Activated CD8-positive, alpha-beta T cell treated with anti-CD3 and anti-CD28 coated beads for 36 hours (primary cell): ENCODE results near the gene EIF4G3. TPM values are rescaled to one million over a fixed set of nuclear protein-coding genes. Genes with fewer than 3 reads are reported as not detected.
A peak's percentile ranks its signal among the peaks of the same experiment; 100 is the strongest.
"Not testable (repeated sequence)": the region's sequence is repeated elsewhere in the genome, so short reads cannot be mapped to it uniquely, and the experiment has no call there.

ENCODE experiments used
- ATAC-seq: fragments of 200-7000 bp; cut with Tn5 transposase; one replicate; pipeline ENCODE4 v1.10.0; 2021; ENCODE audit warnings: mild to moderate bottlenecking, moderate library complexity
- CTCF ChIA-PET: fragments of 350-600 bp; sonication (Branson Sonifier 250); formaldehyde crosslinking; loops from one replicate; lab custom pipeline; 2021; ENCODE audit warnings: antibody characterized with exemption; lab: Charles Lee
- POLR2A ChIA-PET: fragments of 350-600 bp; sonication (Branson Sonifier 250); formaldehyde crosslinking; loops from one replicate; lab custom pipeline; 2021; ENCODE audit warnings: antibody characterized with exemption; lab: Charles Lee
- DNase-seq: peaks from one replicate; pipeline ENCODE4 v3.0.0-alpha.2; 2020
- H3K27ac Mint-ChIP-seq: one replicate; pipeline ENCODE4 v1.8.0; 2021; ENCODE audit warnings: mild to moderate bottlenecking, mixed read lengths
- H3K27me3 Mint-ChIP-seq: one replicate; pipeline ENCODE4 v1.8.0; 2021; ENCODE audit warnings: mixed read lengths
- H3K36me3 Mint-ChIP-seq: one replicate; pipeline ENCODE4 v1.8.0; 2021; ENCODE audit warnings: low read depth, mixed read lengths
- H3K4me1 Mint-ChIP-seq: one replicate; pipeline ENCODE4 v1.8.0; 2021; ENCODE audit warnings: low read depth, mixed read lengths
- H3K4me3 Mint-ChIP-seq: one replicate; pipeline ENCODE4 v1.8.0; 2021; ENCODE audit warnings: mild to moderate bottlenecking, moderate library complexity, mixed read lengths
- H3K9me3 Mint-ChIP-seq: one replicate; pipeline ENCODE4 v1.8.0; 2021; ENCODE audit warnings: mixed read lengths
- intact Hi-C: fragments of 100-400 bp; cut with micrococcal nuclease; formaldehyde crosslinking; loops from one replicate; pipeline ENCODE4 v1.10.0; 2022
- total RNA-seq, 2 experiments: library from RNA; stranded (reverse); gene quantifications; one replicate each; pipeline ENCODE4 v1.2.3, GENCODE V29; 2021
- TF ChIP-seq, protein P1 (sequence below): fragments of 200-600 bp; IDR thresholded peaks from one replicate; pipeline ENCODE4 v1.8.0; 2022; ENCODE audit warnings: antibody characterized with exemption, mild to moderate bottlenecking

The EIF4G3 gene
- total RNA-seq, 2 experiments from 2014 or later = 48.2 to 48.4 TPM

DNA sequence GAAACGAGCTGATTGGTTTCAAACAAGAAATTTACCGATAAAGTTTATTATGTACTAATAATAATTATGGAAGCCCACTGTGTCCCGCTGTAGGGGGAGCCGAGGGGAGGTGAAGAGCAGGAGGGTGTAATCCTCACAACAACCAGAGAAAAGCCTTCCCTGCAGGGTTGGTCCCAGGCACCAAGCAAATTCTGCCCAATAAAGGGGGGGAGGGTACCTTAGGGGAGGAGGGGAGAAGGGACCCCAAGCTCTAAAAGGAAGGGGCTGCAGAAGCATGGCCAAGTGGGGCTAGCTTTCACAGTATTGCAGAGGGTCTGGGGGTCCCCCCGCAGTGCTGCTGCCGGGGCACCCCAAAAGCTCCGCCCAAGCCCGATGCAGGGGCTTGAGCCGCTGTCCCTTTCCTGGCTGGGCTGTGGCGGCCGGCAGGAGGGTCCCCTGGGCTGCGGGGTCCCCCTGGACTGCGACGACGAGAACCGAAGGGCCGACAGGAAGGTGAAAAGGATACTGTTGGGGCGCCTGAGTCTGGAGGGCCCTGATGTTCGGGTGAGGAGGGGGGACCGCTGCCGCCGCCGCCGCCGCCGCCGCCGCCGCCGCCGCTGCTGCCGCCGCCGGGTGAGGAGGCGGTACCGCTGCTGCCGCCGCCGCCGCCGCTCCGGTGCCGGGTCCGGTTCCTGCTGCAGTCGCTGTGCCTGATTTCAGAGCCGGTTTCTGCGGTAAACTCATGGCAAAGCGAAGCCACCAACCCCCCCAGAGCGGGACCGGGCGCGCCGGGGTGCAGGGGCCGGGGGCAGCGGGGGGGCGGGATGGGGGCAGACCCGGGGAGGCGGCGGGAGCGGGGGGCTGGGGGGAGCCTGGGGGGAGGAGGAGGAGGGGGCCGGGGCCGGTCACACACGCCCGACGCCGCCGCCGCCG lies 771 bp downstream of the EIF4G3 start:
- H3K4me3 Mint-ChIP-seq = peak overlapping the region; percentile 77
- ATAC-seq (no peak), DNase-seq (peak; percentile 32)
- ChIA-PET CTCF (interaction anchor here (1.3 kb wide), 1 partner anchor 192 kb away, joined by 3 read pairs; no protein-coding TSS in a partner anchor), POLR2A (no interaction called here)
- H3K36me3 Mint-ChIP-seq = peaks cover 27% of the 10 kb centered on the region
- TF ChIP-seq, protein P1, sequence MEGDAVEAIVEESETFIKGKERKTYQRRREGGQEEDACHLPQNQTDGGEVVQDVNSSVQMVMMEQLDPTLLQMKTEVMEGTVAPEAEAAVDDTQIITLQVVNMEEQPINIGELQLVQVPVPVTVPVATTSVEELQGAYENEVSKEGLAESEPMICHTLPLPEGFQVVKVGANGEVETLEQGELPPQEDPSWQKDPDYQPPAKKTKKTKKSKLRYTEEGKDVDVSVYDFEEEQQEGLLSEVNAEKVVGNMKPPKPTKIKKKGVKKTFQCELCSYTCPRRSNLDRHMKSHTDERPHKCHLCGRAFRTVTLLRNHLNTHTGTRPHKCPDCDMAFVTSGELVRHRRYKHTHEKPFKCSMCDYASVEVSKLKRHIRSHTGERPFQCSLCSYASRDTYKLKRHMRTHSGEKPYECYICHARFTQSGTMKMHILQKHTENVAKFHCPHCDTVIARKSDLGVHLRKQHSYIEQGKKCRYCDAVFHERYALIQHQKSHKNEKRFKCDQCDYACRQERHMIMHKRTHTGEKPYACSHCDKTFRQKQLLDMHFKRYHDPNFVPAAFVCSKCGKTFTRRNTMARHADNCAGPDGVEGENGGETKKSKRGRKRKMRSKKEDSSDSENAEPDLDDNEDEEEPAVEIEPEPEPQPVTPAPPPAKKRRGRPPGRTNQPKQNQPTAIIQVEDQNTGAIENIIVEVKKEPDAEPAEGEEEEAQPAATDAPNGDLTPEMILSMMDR = no peak
- H3K27ac Mint-ChIP-seq = peak overlapping the region; percentile 92
- peaks cover 32% of the 10 kb centered on the region for H3K4me1 Mint-ChIP-seq
- intact Hi-C loops = no loop called here
- H3K9me3 Mint-ChIP-seq = no peaks in the 10 kb centered on the region
- no peaks in the 10 kb centered on the region for H3K27me3 Mint-ChIP-seq

DNA sequence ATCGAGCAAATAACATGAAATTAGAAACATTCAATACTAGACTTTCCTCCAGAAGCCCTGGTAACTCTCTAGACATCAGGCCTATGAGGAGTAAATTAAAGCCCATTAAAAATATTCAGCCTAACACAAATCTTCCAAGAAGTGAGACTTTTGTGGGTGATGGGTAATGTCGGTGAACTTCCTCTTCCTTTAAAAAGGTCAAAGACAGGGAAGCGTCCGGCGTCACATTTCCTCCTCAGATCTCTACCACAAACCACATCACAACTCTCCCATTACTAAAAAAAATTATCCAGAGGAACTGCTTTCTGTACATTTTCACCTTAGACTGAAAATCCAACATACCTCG lies 1.4 kb downstream of the EIF4G3 start:
- peak; percentile 63 for DNase-seq
- H3K27ac Mint-ChIP-seq = peak overlapping the region; percentile 92

DNA sequence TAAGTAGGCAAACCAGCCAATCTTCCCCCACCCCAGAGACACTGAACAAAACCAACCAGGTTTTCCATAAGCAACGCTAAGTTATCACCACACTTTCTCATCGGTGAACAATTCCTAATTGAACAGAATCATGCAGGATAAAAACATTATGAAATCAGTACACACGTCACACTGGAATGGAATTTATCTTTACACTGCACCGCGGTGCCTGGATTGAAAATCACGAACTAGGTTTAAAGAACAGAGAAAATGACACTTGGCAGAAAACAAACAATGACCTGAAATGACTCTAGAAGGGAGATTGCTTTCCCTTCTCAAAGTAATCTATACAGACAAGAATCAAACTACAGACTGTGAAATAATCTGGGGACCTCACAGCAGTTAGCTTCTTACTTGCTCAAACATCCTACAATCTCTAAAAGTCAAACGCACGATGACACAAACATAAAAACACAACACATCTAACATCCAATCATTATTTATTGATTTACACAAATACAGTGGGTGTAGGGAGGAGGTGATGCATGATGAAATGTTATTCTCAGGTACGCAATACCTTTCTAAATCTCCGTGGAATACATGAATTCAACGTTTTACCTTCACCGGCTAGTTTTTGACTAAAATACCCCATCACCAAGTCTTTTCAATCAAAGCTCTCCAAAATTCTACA lies 1.9 kb downstream of the EIF4G3 start:
- H3K4me1 Mint-ChIP-seq = peaks cover 32% of the 10 kb centered on the region
- peak overlapping the region; percentile 92 for H3K27ac Mint-ChIP-seq
- ATAC-seq (no peak), DNase-seq (no peak)
- ChIA-PET CTCF (interaction anchor here (1.0 to 1.3 kb wide), 2 partner anchors 193 to 478 kb away, joined by 3 read pairs; no protein-coding TSS in a partner anchor), POLR2A (interaction anchor here (0.9 to 1.1 kb wide), 2 partner anchors 22 to 388 kb away, joined by 3 to 4 read pairs; no protein-coding TSS in a partner anchor)
- no peaks in the 10 kb centered on the region for H3K9me3 Mint-ChIP-seq
- peaks cover 32% of the 10 kb centered on the region for H3K36me3 Mint-ChIP-seq
- H3K4me3 Mint-ChIP-seq = peak overlapping the region; percentile 77
- intact Hi-C loops = no loop called here
- no peaks in the 10 kb centered on the region for H3K27me3 Mint-ChIP-seq
- TF ChIP-seq, protein P1 = no peak

More for the DNA sequence above, 1.4 kb downstream of the EIF4G3 start:
- H3K4me1 Mint-ChIP-seq = peaks cover 32% of the 10 kb centered on the region
- H3K36me3 Mint-ChIP-seq = peaks cover 30% of the 10 kb centered on the region
- H3K27me3 Mint-ChIP-seq = no peaks in the 10 kb centered on the region
- ATAC-seq = no peak
- TF ChIP-seq, protein P1 = no peak
- ChIA-PET POLR2A (no interaction called here), CTCF (interaction anchor here (1.0 to 1.3 kb wide), 2 partner anchors 193 to 478 kb away, joined by 3 read pairs; no protein-coding TSS in a partner anchor)
- H3K4me3 Mint-ChIP-seq = peak overlapping the region; percentile 77
- H3K9me3 Mint-ChIP-seq = no peaks in the 10 kb centered on the region
- intact Hi-C loops = no loop called here

DNA sequence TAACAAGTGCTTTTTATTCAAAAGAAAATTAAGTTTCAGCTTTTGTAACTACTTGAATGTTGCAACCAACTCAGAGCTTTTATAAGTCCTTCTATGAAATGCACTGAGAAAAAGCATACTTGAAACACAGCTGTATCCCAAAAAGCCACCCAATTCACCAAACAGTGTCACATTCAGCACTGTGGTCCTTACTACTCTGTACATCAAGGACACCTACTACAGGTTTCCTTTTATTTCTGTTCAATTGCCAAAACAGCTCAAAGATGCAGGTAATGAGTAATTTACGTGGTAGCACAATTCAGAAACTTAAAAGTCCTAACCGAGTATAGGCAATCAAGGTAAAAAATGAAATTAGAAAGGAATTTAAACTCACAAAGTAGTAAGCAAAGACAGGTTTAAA lies 2.5 kb downstream of the EIF4G3 start:
- no peaks in the 10 kb centered on the region for H3K9me3 Mint-ChIP-seq
- H3K27ac Mint-ChIP-seq = peak overlapping the region; percentile 92
- TF ChIP-seq, protein P1 = no peak
- intact Hi-C loops = no loop called here
- ChIA-PET CTCF (interaction anchor here (0.6 to 1.0 kb wide), 2 partner anchors 477 to 933 kb away, joined by 3 read pairs; no protein-coding TSS in a partner anchor), POLR2A (interaction anchor here (0.7 to 1.1 kb wide), 4 partner anchors 21 to 388 kb away, joined by 3 to 4 read pairs (median 3); no protein-coding TSS in a partner anchor)
- DNase-seq (no peak), ATAC-seq (no peak)
- peak overlapping the region; percentile 77 for H3K4me3 Mint-ChIP-seq
- peaks cover 32% of the 10 kb centered on the region for H3K4me1 Mint-ChIP-seq
- peaks cover 32% of the 10 kb centered on the region for H3K36me3 Mint-ChIP-seq
- no peaks in the 10 kb centered on the region for H3K27me3 Mint-ChIP-seq

DNA sequence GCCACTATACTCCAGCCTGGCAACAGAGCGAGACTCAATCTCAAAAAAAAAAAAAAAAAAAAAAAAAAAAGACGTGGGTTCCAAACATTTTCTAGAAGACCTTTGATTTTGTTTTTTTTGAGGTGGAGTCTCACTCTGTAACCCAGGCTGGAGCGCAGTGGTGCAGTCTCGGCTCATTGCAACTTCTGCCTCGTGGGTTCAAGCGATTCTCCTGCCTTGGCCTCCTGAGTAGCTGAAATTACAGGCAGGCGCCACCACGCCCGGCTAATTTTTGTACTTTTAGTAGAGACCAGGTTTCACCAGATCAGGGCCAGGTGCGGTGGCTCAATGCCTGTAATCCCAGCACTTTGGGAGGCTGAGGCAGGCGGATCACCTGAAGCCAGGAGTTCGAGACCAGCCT lies 3.6 kb downstream of the EIF4G3 start:
- not testable (repeated sequence) for H3K27ac Mint-ChIP-seq

DNA sequence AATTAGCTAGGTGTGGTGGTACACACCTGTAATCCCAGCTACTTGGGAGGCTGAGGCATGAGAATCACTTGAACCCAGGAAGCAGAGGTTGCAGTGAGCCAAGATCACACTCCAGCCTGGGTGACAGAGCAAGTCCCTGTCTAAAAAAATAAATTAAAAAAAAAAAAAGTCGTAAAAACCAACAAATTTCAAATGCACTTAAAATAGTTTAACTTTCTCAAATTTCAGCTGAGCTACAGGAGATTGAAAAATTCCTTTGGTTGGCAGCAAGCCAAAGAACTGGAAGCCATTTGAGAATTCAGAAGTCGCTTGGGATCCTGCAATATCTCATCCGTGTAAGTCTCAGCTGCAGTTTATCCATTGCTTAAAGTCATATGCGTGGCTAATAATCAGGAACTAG lies 5.9 kb downstream of the EIF4G3 start:
- Mint-ChIP-seq H3K36me3 (peaks cover 43% of the 10 kb centered on the region), H3K4me1 (peaks cover 28% of the 10 kb centered on the region)
- H3K4me3 Mint-ChIP-seq, H3K27ac Mint-ChIP-seq, H3K27me3 Mint-ChIP-seq, DNase-seq, ATAC-seq, intact Hi-C loops, H3K9me3 Mint-ChIP-seq: not testable (repeated sequence)
- POLR2A ChIA-PET = interaction anchor here (0.7 to 1.5 kb wide), 2 partner anchors 9 to 16 kb away, joined by 3 to 7 read pairs; no protein-coding TSS in a partner anchor
- CTCF ChIA-PET = interaction anchor here (0.6 to 1.6 kb wide), 2 partner anchors 11 to 40 kb away, joined by 3 read pairs; no protein-coding TSS in a partner anchor

More for the DNA sequence above, 3.6 kb downstream of the EIF4G3 start:
- DNase-seq, H3K27me3 Mint-ChIP-seq, ATAC-seq, H3K4me3 Mint-ChIP-seq, CTCF ChIA-PET, intact Hi-C loops, H3K9me3 Mint-ChIP-seq: not testable (repeated sequence)
- H3K36me3 Mint-ChIP-seq = peaks cover 35% of the 10 kb centered on the region
- POLR2A ChIA-PET = interaction anchor here (1.1 kb wide), 1 partner anchor 66 kb away, joined by 3 read pairs; no protein-coding TSS in a partner anchor
- peaks cover 32% of the 10 kb centered on the region for H3K4me1 Mint-ChIP-seq
